ENCODE measurements around the gene ZNF343. TPM values are rescaled to one million over a fixed set of nuclear protein-coding genes. Genes with fewer than 3 reads are reported as not detected.

Gene ZNF343
- polyA plus RNA-seq, 1 experiment: 8.2 TPM

GRCh38 chr20:2515203-2515602, 6.5 kb upstream of the ZNF343 start:
- H3K4me3 ChIP-seq (ENCODE audit: low read depth, low read length): no peak overlapping the region
- no peak for TF ChIP-seq CTCF (IDR thresholded peaks at IDR 0.05; ENCODE audit: insufficient read depth, low read depth, low read length)
- ChIA-PET POLR2A (no interaction called here), CTCF (interaction anchor here (0.7 to 5.7 kb wide), 2 partner anchors 9 to 22 kb away, joined by 3 to 32 read pairs; no protein-coding TSS in a partner anchor)
- DNase-seq (ENCODE audit: low read depth): no peak
- H3K36me3 ChIP-seq (ENCODE audit: control insufficient read depth, insufficient read depth, low read length): no peaks in the 10 kb centered on the region
- no peaks in the 10 kb centered on the region for H3K27me3 ChIP-seq (ENCODE audit: control insufficient read depth, insufficient read depth, low read length)

- DNase-seq (ENCODE audit: low read depth): no peak
- ChIA-PET CTCF (interaction anchor here (1.2 to 4.8 kb wide), 4 partner anchors 11 to 14 kb away, joined by 5 to 18 read pairs (median 12); no protein-coding TSS in a partner anchor), POLR2A (no interaction called here)
- TF ChIP-seq CTCF (IDR thresholded peaks at IDR 0.05; ENCODE audit: insufficient read depth, low read depth, low read length): no peak
- Histone ChIP-seq H3K4me3 (ENCODE audit: low read depth, low read length) (no peak overlapping the region), H3K36me3 (ENCODE audit: control insufficient read depth, insufficient read depth, low read length) (no peaks in the 10 kb centered on the region), H3K27me3 (ENCODE audit: control insufficient read depth, insufficient read depth, low read length) (no peaks in the 10 kb centered on the region)
Observed at GRCh38 chr20:2509794-2510193, 1.1 kb upstream of the ZNF343 start.

- no peak for DNase-seq (ENCODE audit: low read depth)
- POLR2A ChIA-PET: no interaction called here
- CTCF ChIA-PET: interaction anchor here (1.2 to 3.2 kb wide), 3 partner anchors 11 to 15 kb away, joined by 5 to 13 read pairs (median 11); no protein-coding TSS in a partner anchor
- no peak for TF ChIP-seq CTCF (IDR thresholded peaks at IDR 0.05; ENCODE audit: insufficient read depth, low read depth, low read length)
- no peaks in the 10 kb centered on the region for H3K27me3 ChIP-seq (ENCODE audit: control insufficient read depth, insufficient read depth, low read length)
- H3K4me3 ChIP-seq (ENCODE audit: low read depth, low read length): peak overlapping the region; percentile 74
- no peaks in the 10 kb centered on the region for H3K36me3 ChIP-seq (ENCODE audit: control insufficient read depth, insufficient read depth, low read length)
Observed at GRCh38 chr20:2509468-2509781, 710 bp upstream of the ZNF343 start.

DNA sequence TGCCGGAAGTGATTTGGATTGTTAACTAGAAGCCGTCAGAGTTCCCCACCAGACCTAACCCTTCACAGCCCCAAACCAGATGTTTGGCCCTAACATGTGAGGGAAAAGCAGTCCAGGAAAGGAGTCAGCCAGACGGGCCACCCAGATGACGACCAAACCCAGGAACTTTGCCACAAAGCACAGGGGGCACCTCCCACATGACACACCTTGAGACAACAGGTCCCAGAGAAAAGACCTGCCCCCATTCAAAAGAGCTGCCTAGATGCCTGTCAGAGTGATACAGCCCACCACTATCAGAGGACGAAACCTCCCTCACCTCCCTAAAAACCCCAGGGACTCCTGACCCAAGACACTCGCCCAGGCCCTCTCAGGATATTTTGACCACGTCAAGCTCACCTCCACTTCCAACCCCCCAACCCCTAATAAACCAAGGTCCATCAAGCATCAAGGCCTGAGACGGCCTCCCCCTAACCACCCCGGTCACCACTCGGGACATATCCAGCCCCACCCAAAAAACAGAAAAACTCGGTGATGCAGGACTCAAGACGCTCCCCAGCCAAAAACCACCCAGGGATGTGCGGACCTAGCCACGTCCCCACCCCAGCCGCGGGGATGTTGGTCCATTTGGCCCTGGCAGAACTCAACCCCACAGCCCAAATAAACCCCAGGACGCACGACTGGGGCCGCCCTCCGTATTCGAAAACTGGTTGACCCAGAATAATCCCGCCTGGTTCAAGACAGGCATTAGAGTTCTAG, 662 bp downstream of the ZNF343 start:
- POLR2A ChIA-PET: interaction anchor here (0.6 kb wide), 1 partner anchor 144 kb away, joined by 5 read pairs; no protein-coding TSS in a partner anchor

More for the DNA sequence above, 662 bp downstream of the ZNF343 start:
- TF ChIP-seq CTCF (IDR thresholded peaks at IDR 0.05; ENCODE audit: insufficient read depth, low read depth, low read length): no peak
- Histone ChIP-seq H3K27me3 (ENCODE audit: control insufficient read depth, insufficient read depth, low read length) (no peaks in the 10 kb centered on the region), H3K4me3 (ENCODE audit: low read depth, low read length) (peak overlapping the region; percentile 74), H3K36me3 (ENCODE audit: control insufficient read depth, insufficient read depth, low read length) (no peaks in the 10 kb centered on the region)
- DNase-seq (ENCODE audit: low read depth): no peak
- CTCF ChIA-PET: interaction anchor here (1.0 to 3.2 kb wide), 4 partner anchors 12 to 41 kb away, joined by 3 to 13 read pairs (median 8); no protein-coding TSS in a partner anchor

Data from BJ (cell line).